ENCODE measurements around the gene WWTR1.

DNA sequence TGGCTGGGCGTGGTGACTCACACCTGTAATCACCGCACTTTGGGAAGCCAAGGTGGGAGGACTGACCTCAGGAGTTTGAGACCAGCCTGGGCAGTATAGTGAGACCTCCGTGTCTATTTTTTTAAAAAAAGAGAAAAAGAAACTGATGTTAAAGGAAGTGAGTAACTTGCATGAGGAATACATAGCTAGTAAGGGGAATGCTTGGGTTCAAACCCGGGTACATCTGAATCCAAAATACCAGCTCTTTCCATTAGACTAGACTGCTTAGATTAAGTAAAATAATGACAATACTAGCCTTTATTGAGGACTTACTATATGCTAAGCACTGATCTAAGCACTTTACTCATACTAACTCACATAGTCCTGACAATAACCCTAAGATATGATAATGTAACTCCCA, 160.9 kb downstream of the WWTR1 start:
- TF ChIP-seq CTCF (IDR thresholded peaks at IDR 0.05) (no peak), EP300 (IDR thresholded peaks at IDR 0.05) (no peak)

Measured in upper lobe of left lung (tissue), 4 donors.